GM12892 (cell line): ENCODE data around the gene PTPRN2.

ENCODE experiments used
- POLR2A ChIP-seq: IDR thresholded peaks from 2 replicates; pipeline ENCODE4 v1.6.1; 2011; ENCODE audit warnings: low read depth, low read length, control low read depth
- POLR2AphosphoS5 ChIP-seq: IDR thresholded peaks from 2 replicates; pipeline ENCODE4 v1.6.1; 2011; ENCODE audit warnings: low read depth, low read length, control low read depth

- TF ChIP-seq POLR2A (no peak), POLR2AphosphoS5 (no peak)
Measured at GRCh38 chr7:158527915-158528502, 59.6 kb downstream of the PTPRN2 start.
